ENCODE measurements around the gene PRKCE. TPM values are rescaled to one million over a fixed set of nuclear protein-coding genes. Genes with fewer than 3 reads are reported as not detected.

PRKCE gene
- total and polyA plus RNA-seq, 2 of the 8 experiments (the other 6 are each of a cell fraction or from before 2014, with no cell fraction given) = 0.54 to 2.1 TPM

- no peak overlapping the region for H3K4me2 ChIP-seq (ENCODE audit: insufficient read depth in 1 of 2, low read depth in 2 of 2, low read length in 2 of 2)
- H2BK20ac ChIP-seq (ENCODE audit: low read length) = no peak overlapping the region
- no peak overlapping the region for H4K8ac ChIP-seq (ENCODE audit: extremely low read depth, insufficient read depth, low read length)
- no peak for FAIRE-seq
- no peak overlapping the region for H3K9ac ChIP-seq (replicated peaks in 1 of 4; ENCODE audit: extremely low read depth in 1 of 4, low read depth in 3 of 4, low read length in 3 of 4)
- no peaks in the 10 kb centered on the region for H3K79me1 ChIP-seq (ENCODE audit: low read depth, low read length)
- no peaks in the 10 kb centered on the region for H4K20me1 ChIP-seq (replicated peaks in 1 of 2; ENCODE audit: control insufficient read depth in 1 of 2, insufficient read depth in 2 of 2, low read length in 2 of 2)
- no peak overlapping the region for H3K18ac ChIP-seq (ENCODE audit: extremely low read depth, low read length)
- no peak overlapping the region for H2BK12ac ChIP-seq (ENCODE audit: low read depth, low read length)
- no peak for DNase-seq (ENCODE audit: low read depth in 1 of 2, low spot score in 2 of 2)
- no peak overlapping the region for H2AFZ ChIP-seq (ENCODE audit: low read length)
- no peak overlapping the region for H3K56ac ChIP-seq (replicated peaks; ENCODE audit: insufficient read length, low read depth, low read length)
- no peak overlapping the region for H3K23ac ChIP-seq (ENCODE audit: insufficient read length)
- H3K14ac ChIP-seq (ENCODE audit: insufficient read length) = no peak overlapping the region
- no peak overlapping the region for H3K4ac ChIP-seq (replicated peaks; ENCODE audit: insufficient read length, low read depth, low read length)
- no peaks in the 10 kb centered on the region for H3K79me2 ChIP-seq (ENCODE audit: control insufficient read depth in 1 of 2, insufficient read depth in 2 of 2, low read length in 2 of 2)
- no peak overlapping the region for H4K5ac ChIP-seq (ENCODE audit: insufficient read length, low read depth, low read length)
- CTCF ChIA-PET (ENCODE audit: partially characterized antibody) = interaction anchor here (0.6 to 1.3 kb wide), 3 partner anchors 12 to 144 kb away, joined by 3 read pairs; no protein-coding TSS in a partner anchor
- H3K27ac ChIP-seq (ENCODE audit: low read depth, low read length) = no peak overlapping the region
- H3K27me3 ChIP-seq (replicated peaks in 1 of 4; ENCODE audit: control insufficient read depth in 3 of 4, extremely low read depth in 1 of 4, insufficient read depth in 3 of 4, low read length in 3 of 4) = no peaks in the 10 kb centered on the region
- H3K36me3 ChIP-seq (ENCODE audit: control insufficient read depth in 2 of 4, insufficient read depth in 4 of 4, low read length in 3 of 4) = no peaks in the 10 kb centered on the region
- TF ChIP-seq RAD21 (IDR thresholded peaks at IDR 0.05 in 1 of 2, conservative IDR thresholded peaks at IDR 0.05 in 1 of 2; ENCODE audit: low read depth in 2 of 2, low read length in 2 of 2) = no peak
- WGBS, 2 experiments (ENCODE audit: extremely low coverage in 1 of 2, insufficient coverage in 1 of 2, insufficient read length in 1 of 2, insufficient replicate concordance in 2 of 2, low coverage in 1 of 2, low lambda C conversion rate in 2 of 2, missing lambda C conversion rate in 1 of 2) = 92% methylated on average over 3 of the region's 3 CpGs; no CpG with 5 or more reads in 1 of the 2 experiments
- H2BK120ac ChIP-seq (replicated peaks; ENCODE audit: low read depth, low read length) = no peak overlapping the region
- no peaks in the 10 kb centered on the region for H3K9me3 ChIP-seq (ENCODE audit: insufficient read depth in 2 of 2, low read depth in 1 of 2, low read length in 1 of 2)
- peaks cover 0 to 2% (median 0%) of the 10 kb centered on the region in 4 experiments; a peak in 2 of 7 replicates for H3K4me1 ChIP-seq (replicated peaks in 1 of 4; ENCODE audit: control insufficient read depth in 3 of 4, insufficient read depth in 4 of 4, low read length in 3 of 4)
- H3K23me2 ChIP-seq (ENCODE audit: low read depth, low read length) = no peaks in the 10 kb centered on the region
- H4K91ac ChIP-seq (replicated peaks; ENCODE audit: insufficient read length, low read length) = no peak overlapping the region
- no peak overlapping the region for H2AK5ac ChIP-seq (ENCODE audit: low read depth, low read length)
- no peak overlapping the region for H3K4me3 ChIP-seq (ENCODE audit: extremely low read depth in 1 of 4, insufficient read depth in 2 of 4, low read depth in 3 of 4, low read length in 4 of 4)
- POLR2A ChIA-PET (ENCODE audit: partially characterized antibody) = no interaction called here
- H2BK5ac ChIP-seq (ENCODE audit: low read depth, low read length) = no peak overlapping the region
- H2BK15ac ChIP-seq (ENCODE audit: low read length) = no peak overlapping the region
Measured at GRCh38 chr2:45888167-45888566, 236.7 kb downstream of the PRKCE start.
